Subcutaneous abdominal adipose tissue (tissue), 5 donors: Measurements from ENCODE around the gene MRPS16.

Experiments
- H3K27ac ChIP-seq: one replicate; pipeline ENCODE4 v1.7.0; 2013; ENCODE audit warnings: low read depth, mild to moderate bottlenecking, inconsistent platforms, low read length, moderate library complexity
- H3K27me3 ChIP-seq, 5 donors: one replicate each; pipeline ENCODE4 v1.7.0; 2013; ENCODE audit warnings: low read length in 5 of 5, inconsistent platforms in 1 of 5; ENCODE audit not compliant: control insufficient read depth in 5 of 5, insufficient read depth in 4 of 5
- H3K36me3 ChIP-seq, 5 donors: one replicate each; pipeline ENCODE4 v1.7.0; 2013; ENCODE audit warnings: low read length in 5 of 5; ENCODE audit not compliant: control insufficient read depth in 5 of 5, insufficient read depth in 5 of 5
- H3K4me1 ChIP-seq, 5 donors: one replicate each; pipeline ENCODE4 v1.7.0; 2013; ENCODE audit warnings: low read length in 5 of 5, mild to moderate bottlenecking in 3 of 5, moderate library complexity in 1 of 5; ENCODE audit not compliant: control insufficient read depth in 5 of 5, insufficient read depth in 5 of 5
- H3K4me3 ChIP-seq, 5 donors: one replicate each; pipeline ENCODE4 v1.7.0; 2013; ENCODE audit warnings: low read length in 5 of 5, low read depth in 1 of 5
- H3K9ac ChIP-seq, 5 donors: one replicate each; pipeline ENCODE4 v1.7.0; 2013; ENCODE audit warnings: low read length in 5 of 5, mild to moderate bottlenecking in 4 of 5, moderate library complexity in 3 of 5
- H3K9me3 ChIP-seq, 5 donors: one replicate each; pipeline ENCODE4 v1.7.0; 2013; ENCODE audit warnings: low read length in 5 of 5; ENCODE audit not compliant: control insufficient read depth in 5 of 5
- donor health status: healthy.
- donor health status: healthy.
- donor health status: healthy.
- donor health status: healthy.
- donor health status: healthy.

MRPS16 gene

GRCh38 chr10:73220989-73221388, 31.5 kb downstream of the MRPS16 start:
- Histone ChIP-seq H3K27me3 (no peaks in the 10 kb centered on the region), H3K4me1 (peaks cover 0 to 4% (median 0%) of the 10 kb centered on the region in 5 donors), H3K9ac (no peak overlapping the region), H3K36me3 (peaks cover 11 to 21% (median 18%) of the 10 kb centered on the region in 5 donors), H3K4me3 (no peak overlapping the region), H3K27ac (no peak overlapping the region), H3K9me3 (no peaks in the 10 kb centered on the region)

- H3K4me1 ChIP-seq, result peaks cover 0 to 4% (median 0%) of the 10 kb centered on the region in 5 donors
- no peak overlapping the region for H3K4me3 ChIP-seq
- no peak overlapping the region for H3K27ac ChIP-seq
- no peaks in the 10 kb centered on the region for H3K27me3 ChIP-seq
- peaks cover 12 to 20% (median 17%) of the 10 kb centered on the region in 5 donors for H3K36me3 ChIP-seq
- no peaks in the 10 kb centered on the region for H3K9me3 ChIP-seq
- H3K9ac ChIP-seq, result no peak overlapping the region
Measured at GRCh38 chr10:73219384-73219783, 33.1 kb downstream of the MRPS16 start.

GRCh38 chr10:73218431-73219191, 33.8 kb downstream of the MRPS16 start:
- Histone ChIP-seq H3K27me3 (no peaks in the 10 kb centered on the region), H3K4me3 (no peak overlapping the region), H3K4me1 (no peaks in the 10 kb centered on the region), H3K9me3 (no peaks in the 10 kb centered on the region), H3K36me3 (peaks cover 12 to 20% (median 17%) of the 10 kb centered on the region in 5 donors), H3K27ac (no peak overlapping the region), H3K9ac (no peak overlapping the region)

GRCh38 chr10:73217628-73218027, 34.8 kb downstream of the MRPS16 start:
- Histone ChIP-seq H3K9me3 (no peaks in the 10 kb centered on the region), H3K4me3 (no peak overlapping the region), H3K27me3 (no peaks in the 10 kb centered on the region), H3K27ac (no peak overlapping the region), H3K9ac (no peak overlapping the region), H3K4me1 (no peaks in the 10 kb centered on the region), H3K36me3 (peaks cover 12 to 22% (median 17%) of the 10 kb centered on the region in 5 donors)

DNA sequence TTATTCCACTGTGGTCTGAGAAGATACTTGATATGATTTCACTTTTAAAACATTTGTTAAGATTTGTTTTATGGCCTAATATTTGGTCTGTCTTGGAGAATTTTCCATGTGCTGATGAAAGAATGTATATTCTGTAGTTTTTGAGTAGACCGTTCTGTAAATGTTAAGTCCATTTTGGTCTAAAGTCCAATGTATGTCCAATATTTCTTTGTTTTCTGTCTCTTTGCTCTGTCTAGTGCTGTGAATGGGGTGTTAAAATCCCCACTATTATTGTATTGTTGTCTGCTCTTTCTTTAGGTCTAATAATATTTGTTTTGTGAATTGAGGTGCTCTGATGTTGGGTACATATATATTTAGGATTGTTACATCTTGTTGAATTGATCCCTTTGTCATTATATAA, 36.7 kb downstream of the MRPS16 start:
- Histone ChIP-seq H3K36me3 (peaks cover 12 to 25% (median 22%) of the 10 kb centered on the region in 5 donors), H3K4me3 (no peak overlapping the region), H3K9ac (no peak overlapping the region), H3K27ac (no peak overlapping the region), H3K9me3 (no peaks in the 10 kb centered on the region), H3K27me3 (no peaks in the 10 kb centered on the region), H3K4me1 (peaks cover 0 to 1% (median 0%) of the 10 kb centered on the region in 5 donors)

DNA sequence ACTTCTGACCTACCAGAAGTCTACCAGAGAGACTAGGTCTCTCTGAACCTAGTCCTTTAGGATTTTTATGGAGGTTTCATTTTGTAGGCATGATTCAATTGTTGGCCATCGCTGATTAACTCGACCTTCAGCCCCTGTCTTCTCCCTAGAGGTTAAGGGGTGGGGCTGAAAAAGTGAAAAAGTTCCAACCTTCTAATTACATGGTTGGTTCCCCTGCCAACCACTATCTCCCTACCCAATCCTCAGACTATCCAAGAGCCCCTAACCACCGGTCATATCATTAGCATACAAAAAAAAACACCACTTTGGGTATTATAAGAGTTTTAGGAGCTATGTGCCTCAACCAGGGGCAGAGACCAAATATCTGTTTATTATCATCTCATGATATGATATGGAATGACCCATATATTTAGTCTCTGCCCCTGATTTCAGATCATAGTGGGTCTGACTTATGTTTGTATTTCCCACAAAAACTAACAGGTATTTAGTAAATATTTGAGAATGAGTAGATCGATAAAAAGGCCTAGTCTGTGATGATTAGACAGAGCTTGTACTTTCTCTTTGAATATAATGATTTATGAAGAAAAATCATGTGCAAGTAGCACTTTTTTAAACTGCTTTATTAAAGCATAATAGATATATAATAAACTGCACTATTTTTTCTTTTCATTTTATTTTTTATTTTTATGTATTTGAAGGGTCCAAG, 41.2 kb downstream of the MRPS16 start:
- H3K9ac ChIP-seq, result no peak overlapping the region
- H3K36me3 ChIP-seq, result peaks cover 3 to 15% (median 12%) of the 10 kb centered on the region in 5 donors
- H3K4me1 ChIP-seq, result peaks cover 2 to 17% (median 8%) of the 10 kb centered on the region in 5 donors
- no peak overlapping the region for H3K4me3 ChIP-seq
- H3K27ac ChIP-seq, result no peak overlapping the region
- no peaks in the 10 kb centered on the region for H3K9me3 ChIP-seq
- no peaks in the 10 kb centered on the region for H3K27me3 ChIP-seq

DNA sequence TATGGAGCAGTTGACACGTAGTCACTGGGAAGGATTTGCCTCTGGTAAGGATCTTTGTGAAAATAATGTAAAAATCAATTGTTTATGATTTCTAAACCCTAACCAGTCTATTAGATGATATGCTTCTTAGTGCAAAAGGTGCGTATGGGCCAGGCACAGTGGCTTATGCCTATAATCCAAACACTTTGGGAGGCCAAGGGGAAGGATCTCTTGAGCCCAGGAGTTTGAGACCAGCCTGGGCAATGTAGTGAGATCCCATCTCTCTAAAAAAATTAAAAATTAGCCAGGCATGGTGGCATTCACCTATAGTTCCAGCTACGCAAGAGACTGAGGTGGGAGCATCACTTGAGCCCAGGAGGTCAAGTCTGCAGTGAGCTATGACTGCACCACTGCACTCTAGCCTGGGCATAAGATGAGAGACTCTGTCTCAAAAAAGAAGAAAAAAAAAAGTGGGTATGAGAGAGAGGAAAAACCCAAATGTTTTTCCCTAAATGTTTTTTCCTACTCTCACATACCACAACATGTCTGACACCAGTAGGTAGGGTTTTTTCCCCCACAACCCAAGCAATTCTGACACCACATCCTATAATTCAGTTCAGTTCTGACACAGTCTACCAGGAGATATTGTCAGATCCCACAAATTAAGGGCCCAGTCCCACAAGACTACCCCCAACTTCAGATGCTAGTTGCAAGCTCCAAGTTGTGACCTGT, 41.9 kb downstream of the MRPS16 start:
- Histone ChIP-seq H3K4me3 (no peak overlapping the region), H3K9ac (no peak overlapping the region), H3K9me3 (peaks cover 0 to 3% (median 0%) of the 10 kb centered on the region in 5 donors), H3K4me1 (peaks cover 2 to 23% (median 8%) of the 10 kb centered on the region in 5 donors), H3K36me3 (peaks cover 0 to 15% (median 9%) of the 10 kb centered on the region in 5 donors), H3K27ac (no peak overlapping the region), H3K27me3 (no peaks in the 10 kb centered on the region)

- Histone ChIP-seq H3K9me3 (peaks cover 0 to 3% (median 0%) of the 10 kb centered on the region in 5 donors), H3K9ac (no peak overlapping the region), H3K4me3 (no peak overlapping the region), H3K4me1 (peaks cover 2 to 23% (median 11%) of the 10 kb centered on the region in 5 donors), H3K27ac (no peak overlapping the region), H3K36me3 (peaks cover 0 to 15% (median 9%) of the 10 kb centered on the region in 5 donors), H3K27me3 (no peaks in the 10 kb centered on the region)
Measured at GRCh38 chr10:73209705-73210104, 42.7 kb downstream of the MRPS16 start.

DNA sequence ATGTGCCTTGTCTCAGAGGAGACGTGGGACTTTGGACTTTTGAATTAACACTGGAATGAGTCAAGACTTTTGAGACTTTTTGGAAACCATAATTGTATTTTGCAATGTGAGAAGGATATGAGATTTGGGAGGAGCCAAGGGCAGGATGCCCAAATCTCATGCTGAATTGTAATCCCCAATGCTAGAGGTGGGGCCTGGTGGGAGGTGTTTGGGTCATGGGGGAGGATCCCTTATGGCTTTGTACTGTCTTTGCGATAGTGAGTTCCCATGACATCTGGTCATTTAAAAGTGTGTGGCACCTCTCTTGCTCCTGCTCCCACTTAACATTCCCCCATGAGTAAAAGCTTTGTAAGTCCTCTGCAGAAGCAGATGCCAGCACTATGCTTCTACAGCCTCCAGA, 44.6 kb downstream of the MRPS16 start:
- peaks cover 0 to 15% (median 9%) of the 10 kb centered on the region in 5 donors for H3K36me3 ChIP-seq
- H3K27me3 ChIP-seq, result no peaks in the 10 kb centered on the region
- no peak overlapping the region for H3K9ac ChIP-seq
- H3K4me3 ChIP-seq, result no peak overlapping the region
- H3K27ac ChIP-seq, result no peak overlapping the region
- H3K4me1 ChIP-seq, result peaks cover 2 to 23% (median 11%) of the 10 kb centered on the region in 5 donors
- peaks cover 0 to 3% (median 0%) of the 10 kb centered on the region in 5 donors for H3K9me3 ChIP-seq
